DMS53 treated with DMSO at 0.1 percent for 48 hours (cell line): ENCODE measurements around the gene SPON1.
A peak's percentile ranks its signal among the peaks of the same experiment; 100 is the strongest.
"Not testable (repeated sequence)": the region's sequence is repeated elsewhere in the genome, so short reads cannot be mapped to it uniquely, and the experiment has no call there.

Source experiments
- DNase-seq: peaks from one replicate; lab custom pipeline; 2025; ENCODE audit not compliant: unreplicated experiment; lab: John Stamatoyannopoulos, UW

Gene SPON1

DNA sequence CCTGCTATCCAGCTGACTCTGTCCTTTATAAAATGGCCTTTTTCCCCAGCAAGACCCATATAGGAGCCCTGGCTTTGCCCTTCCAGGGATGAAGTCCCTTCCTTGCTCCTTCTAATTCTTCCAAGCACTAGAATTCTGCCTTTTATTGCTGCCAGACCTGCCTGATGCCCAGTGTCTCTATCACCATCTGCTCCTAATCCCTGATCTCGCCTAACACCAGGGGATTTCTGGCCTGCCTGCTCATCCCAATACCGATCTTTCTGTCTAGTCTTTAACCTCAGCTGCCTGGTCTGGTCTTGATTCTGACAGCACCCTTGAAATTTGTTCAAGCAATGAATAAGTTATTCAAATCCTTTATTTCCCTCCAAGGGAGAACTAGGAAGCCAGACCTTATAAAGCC, 150.2 kb downstream of the SPON1 start:
- no peak for DNase-seq

GRCh38 chr11:14114269-14114668, 151.7 kb downstream of the SPON1 start:
- DNase-seq = no peak

GRCh38 chr11:14114786-14115185, 152.3 kb downstream of the SPON1 start:
- no peak for DNase-seq

DNA sequence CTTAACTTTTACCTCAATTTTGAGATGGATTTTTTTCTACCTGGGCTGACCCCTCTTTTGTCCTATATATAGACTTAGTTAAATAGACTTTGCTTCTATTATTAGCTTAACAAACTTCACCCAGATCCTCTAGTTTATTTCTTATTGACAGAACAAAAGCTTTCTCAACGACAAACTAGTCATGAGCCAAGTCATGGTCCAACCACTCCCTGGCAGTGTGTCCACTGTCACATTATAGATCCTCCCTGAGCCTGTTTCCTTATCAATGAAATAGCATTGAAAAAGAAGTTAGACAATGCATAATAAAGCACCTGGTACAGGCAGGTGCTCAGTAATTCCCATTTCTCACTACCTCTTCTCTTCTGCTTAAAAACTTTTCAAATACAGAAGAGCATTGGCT, 155.1 kb downstream of the SPON1 start:
- no peak for DNase-seq

DNA sequence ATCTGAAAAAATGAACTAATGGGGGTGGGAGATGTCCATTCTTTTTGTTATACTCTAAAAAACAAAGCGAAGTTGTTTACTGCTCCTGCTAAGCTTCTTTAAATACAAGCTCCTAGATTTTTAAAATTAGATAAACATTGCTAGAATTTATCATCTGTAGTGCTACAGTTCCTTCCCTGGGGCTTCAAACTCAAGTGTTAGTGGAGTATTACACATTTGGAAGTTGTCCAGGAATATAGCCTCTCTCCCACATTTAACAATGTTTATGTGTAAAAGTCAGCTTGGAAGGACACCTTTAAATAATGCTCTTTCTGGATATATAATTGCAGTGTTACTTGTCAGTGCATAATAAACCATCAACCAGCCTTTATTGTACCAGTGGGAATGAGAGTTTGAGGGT, 155.5 kb downstream of the SPON1 start:
- no peak for DNase-seq

GRCh38 chr11:14119357-14119756, 156.8 kb downstream of the SPON1 start:
- DNase-seq = peak; percentile 37

DNA sequence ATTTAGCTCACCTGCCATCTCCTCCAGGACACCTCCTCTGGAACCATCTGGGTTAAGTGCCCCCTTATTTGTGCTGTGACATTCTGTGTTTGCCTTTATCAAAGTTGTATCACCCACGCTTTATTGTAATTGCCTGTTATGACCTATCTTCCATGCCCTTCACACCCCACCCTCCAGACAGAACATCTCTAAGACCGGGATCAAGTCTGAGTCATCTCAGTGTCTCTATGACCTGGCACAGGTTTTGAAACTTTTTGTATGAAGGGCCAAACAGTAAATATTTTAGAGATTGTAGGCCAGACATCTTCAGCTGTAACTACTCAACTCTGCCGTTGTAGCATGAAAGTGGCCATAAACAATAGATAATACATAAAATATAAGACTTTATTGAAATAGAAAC, 161.8 kb downstream of the SPON1 start:
- no peak for DNase-seq

GRCh38 chr11:14124886-14125285, 162.4 kb downstream of the SPON1 start:
- no peak for DNase-seq

GRCh38 chr11:14125529-14125928, 163.0 kb downstream of the SPON1 start:
- no peak for DNase-seq

- DNase-seq = no peak
Measured at GRCh38 chr11:14127679-14128078, 165.2 kb downstream of the SPON1 start.

- no peak for DNase-seq
Measured at GRCh38 chr11:14132312-14132711, 169.8 kb downstream of the SPON1 start.

DNA sequence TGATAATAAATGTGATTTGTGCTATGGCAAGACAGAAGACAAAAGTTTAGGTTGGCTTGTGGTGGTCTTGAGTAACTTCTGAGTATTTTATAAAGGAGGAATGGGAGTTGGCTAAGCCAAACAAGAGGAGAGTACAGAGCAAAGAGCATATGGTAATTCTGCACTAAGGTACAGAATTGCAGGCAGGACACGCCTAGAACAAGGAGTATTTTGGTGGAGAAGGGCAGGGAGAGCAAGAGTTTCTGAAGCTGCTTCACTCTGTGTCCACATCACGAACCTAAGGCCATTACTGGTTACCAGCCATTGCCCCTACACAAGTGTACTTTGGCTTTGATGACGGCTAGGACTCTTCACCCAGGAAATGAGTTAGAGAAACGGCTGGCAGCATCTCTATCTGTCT, 170.9 kb downstream of the SPON1 start:
- no peak for DNase-seq

GRCh38 chr11:14136561-14136960, 174.0 kb downstream of the SPON1 start:
- no peak for DNase-seq

GRCh38 chr11:14137284-14137683, 174.8 kb downstream of the SPON1 start:
- DNase-seq = no peak

- DNase-seq = no peak
Measured at GRCh38 chr11:14140991-14141390, 178.5 kb downstream of the SPON1 start.

DNA sequence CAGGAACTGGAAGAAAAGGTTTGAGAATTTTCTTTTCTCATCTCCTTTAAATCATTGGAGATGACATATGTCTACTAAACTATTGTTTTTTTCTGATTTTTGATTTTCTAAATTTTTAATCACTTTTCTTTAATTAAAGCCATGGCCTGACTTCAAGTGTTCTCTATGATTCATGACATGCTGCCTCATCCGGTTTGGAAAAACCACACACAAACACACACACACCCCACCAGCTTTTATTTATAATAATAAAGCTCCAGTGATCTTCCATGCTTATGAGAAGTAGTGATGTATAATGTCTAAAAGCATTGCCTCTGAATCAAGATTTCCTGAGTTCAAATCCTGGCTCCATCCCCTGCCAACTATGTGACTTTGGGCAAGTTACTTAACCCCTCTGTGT, 179.2 kb downstream of the SPON1 start:
- no peak for DNase-seq

GRCh38 chr11:14144934-14145333, 182.4 kb downstream of the SPON1 start:
- no peak for DNase-seq

DNA sequence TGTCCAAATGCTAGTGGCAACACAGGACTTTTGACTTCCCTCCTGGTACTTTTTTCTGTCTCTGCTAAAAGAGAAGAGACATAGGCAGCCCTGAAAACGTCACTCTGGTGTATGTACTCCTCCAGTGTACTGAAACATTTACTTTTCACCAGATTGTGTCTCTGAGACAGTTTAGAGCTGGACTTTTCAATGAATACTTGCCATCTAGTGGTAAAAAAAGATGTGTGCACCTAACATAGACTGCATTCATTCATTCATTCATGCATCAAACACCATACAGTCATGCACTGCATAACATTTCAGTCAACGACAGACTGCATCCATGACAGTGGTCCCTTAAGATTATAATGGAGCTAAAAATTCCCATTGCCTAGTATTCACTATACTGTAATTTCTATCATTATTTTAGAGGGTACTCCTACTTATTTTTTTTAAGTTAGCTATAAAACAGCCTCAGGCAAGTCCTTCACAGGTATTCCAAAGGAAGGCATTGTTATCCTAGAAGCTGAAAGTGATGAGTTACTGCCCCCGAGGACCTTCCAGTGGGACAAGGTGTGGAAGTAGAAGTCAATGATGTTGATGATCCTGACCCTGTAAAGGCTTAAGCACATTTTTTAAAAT, 186.2 kb downstream of the SPON1 start:
- peak; percentile 65 for DNase-seq

GRCh38 chr11:14149683-14150082, 187.2 kb downstream of the SPON1 start:
- DNase-seq = no peak

DNA sequence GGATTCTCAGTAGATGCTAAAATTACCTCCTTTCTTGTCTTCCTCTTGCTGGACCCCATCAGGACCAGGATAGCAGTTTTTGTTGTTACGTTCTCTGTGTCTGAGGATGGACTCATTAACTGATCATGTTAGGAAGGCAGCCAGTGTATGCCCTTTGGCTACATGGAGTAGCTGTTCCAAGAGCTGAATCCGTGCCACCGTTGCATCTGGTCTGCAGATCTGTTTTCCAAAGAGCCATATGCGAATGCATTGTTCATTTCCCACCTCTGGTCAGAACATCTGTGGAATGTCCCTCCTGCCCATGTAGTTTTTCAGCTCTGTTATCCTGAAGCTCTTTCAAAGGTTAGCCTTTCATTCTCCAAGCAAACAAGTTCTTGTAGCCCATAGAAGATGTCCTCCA, 188.4 kb downstream of the SPON1 start:
- no peak for DNase-seq

DNA sequence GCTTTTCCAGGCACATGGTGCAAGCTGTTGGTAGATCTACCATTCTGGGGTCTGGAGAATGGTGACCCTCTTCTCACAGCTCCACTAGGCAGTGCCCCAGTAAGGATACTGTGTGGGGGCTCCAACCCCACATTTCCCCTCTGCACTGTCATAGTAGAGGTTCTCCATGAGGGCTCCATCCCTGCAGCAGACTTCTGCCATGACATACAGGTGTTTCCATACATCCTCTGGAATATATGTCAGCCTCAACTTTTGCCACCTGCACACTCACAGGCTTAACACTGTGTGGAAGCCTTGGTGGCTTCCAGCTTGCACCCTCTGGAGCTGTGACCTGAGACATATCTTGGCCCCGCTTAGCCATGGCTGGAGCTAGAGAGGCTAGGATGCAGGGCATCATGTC, 191.6 kb downstream of the SPON1 start:
- DNase-seq = not testable (repeated sequence)

- no peak for DNase-seq
Measured at GRCh38 chr11:14158393-14158792, 195.9 kb downstream of the SPON1 start.

GRCh38 chr11:14163576-14163975, 201.1 kb downstream of the SPON1 start:
- no peak for DNase-seq

DNA sequence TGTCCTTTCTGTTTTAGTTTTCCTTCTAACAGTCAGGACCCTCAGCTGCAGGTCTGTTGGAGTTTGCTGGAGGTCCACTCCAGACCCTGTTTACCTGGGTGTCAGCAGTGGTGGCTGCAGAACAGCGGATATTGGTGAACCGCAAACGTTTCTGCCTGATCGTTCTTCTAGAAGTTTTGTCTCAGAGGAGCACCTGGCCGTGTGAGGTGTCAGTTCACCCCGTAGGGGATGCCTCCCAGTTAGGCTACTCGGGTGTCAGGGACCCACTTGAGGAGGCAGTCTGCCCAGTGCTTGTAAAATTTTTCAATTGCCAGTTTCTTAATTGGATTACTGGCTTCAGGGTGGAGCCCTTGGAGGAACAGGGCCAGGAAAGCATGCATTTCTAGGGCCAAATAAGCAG, 211.2 kb downstream of the SPON1 start:
- not testable (repeated sequence) for DNase-seq
